Omental fat pad (tissue), 4 donors: ENCODE measurements around the gene ALOXE3. TPM values are rescaled to one million over a fixed set of nuclear protein-coding genes. Genes with fewer than 3 reads are reported as not detected.

Source experiments
- ATAC-seq: fragments of 150-250 bp; one replicate; pipeline ENCODE4 v1.9.1; 2016; ENCODE audit warnings: mild to moderate bottlenecking, moderate library complexity; ENCODE audit not compliant: low FRiP score
- DNase-seq: peaks from one replicate; pipeline ENCODE4 v3.0.0-alpha.2; 2019; ENCODE audit warnings: low spot score
- CTCF ChIP-seq, 3 donors: fragments of 450-650 bp; IDR thresholded peaks; one replicate each; pipeline ENCODE4 v1.5.1; 2016 to 2017; ENCODE audit warnings: antibody characterized with exemption in 3 of 3, mild to moderate bottlenecking in 3 of 3, moderate library complexity in 2 of 3
- total RNA-seq, 4 donors: library from RNA; depleted of rRNA; stranded (reverse); fragments of >200 nt; gene quantifications; one replicate each; pipeline ENCODE4 v1.1.0, GENCODE V29; 2016

ALOXE3 gene
- total RNA-seq, 4 donors from 2014 or later: 0.09 to 0.24 TPM; not detected in 2

DNA sequence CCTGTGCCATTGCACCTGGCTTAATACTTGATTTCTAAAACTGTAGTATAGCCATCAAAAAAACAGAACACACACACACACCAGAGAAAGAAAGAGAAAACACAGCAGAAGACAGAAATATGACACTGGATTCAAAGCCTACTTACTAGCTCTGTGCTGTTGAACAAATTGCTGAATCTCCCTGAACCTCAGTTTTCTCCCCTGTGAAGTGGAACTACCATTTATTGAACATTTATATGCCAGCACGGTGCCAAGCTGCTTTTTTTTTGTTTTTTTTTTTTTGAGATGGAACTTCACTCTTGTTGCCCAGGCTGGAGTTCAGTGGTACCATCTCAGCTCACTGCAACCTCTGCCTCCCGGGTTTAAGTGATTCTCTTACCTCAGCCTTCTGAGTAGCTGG is 17.6 kb downstream of the ALOXE3 start:
- DNase-seq: no peak
- TF ChIP-seq CTCF (IDR thresholded peaks at IDR 0.05): no peak
- no peak for ATAC-seq

DNA sequence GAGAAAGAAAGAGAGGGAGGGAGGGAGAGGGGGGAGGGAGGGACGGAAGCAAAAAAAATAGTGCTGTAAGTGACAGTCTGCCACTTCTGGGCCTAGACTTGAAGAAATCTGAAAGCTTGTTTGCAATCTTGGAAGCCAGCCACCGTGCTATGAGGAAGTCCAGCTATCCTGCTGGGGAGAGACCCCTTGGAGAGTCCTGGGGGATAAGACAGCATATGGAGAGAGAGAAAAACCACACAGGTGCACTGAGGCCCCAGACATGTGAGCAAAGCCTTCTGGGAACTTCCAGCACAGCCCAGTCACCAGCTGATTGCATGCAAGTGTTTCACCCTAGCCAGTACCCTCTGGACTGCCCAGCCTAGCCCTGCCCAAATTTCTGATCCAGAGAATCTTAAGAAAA is 18.2 kb downstream of the ALOXE3 start:
- TF ChIP-seq CTCF (IDR thresholded peaks at IDR 0.05): no peak
- DNase-seq: no peak
- no peak for ATAC-seq

- TF ChIP-seq CTCF (IDR thresholded peaks at IDR 0.05): no peak
- no peak for ATAC-seq
- DNase-seq: no peak
These were observed 21.8 kb downstream of the ALOXE3 start for GRCh38 chr17:8096541-8096940.

DNA sequence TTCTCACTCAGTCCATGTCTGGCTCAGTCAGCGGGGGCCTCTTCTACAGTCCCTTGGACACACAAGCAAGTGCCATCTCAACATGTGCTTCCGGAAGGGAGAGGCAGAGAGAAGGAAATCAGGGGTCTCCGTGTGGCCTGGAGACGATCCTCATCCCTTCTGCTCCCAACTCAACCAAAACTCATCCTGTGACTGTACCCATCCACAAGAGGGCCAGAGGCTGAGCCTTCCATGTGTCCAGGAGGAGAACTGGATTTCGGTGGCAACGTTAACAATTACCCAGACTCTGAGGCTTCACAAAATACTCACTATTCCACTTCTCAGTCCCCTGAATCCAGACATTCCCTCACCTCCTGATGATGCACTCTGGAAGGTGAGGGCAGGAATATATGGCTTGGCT is 23.0 kb downstream of the ALOXE3 start:
- no peak for TF ChIP-seq CTCF (IDR thresholded peaks at IDR 0.05)
- no peak for DNase-seq
- ATAC-seq: no peak

DNA sequence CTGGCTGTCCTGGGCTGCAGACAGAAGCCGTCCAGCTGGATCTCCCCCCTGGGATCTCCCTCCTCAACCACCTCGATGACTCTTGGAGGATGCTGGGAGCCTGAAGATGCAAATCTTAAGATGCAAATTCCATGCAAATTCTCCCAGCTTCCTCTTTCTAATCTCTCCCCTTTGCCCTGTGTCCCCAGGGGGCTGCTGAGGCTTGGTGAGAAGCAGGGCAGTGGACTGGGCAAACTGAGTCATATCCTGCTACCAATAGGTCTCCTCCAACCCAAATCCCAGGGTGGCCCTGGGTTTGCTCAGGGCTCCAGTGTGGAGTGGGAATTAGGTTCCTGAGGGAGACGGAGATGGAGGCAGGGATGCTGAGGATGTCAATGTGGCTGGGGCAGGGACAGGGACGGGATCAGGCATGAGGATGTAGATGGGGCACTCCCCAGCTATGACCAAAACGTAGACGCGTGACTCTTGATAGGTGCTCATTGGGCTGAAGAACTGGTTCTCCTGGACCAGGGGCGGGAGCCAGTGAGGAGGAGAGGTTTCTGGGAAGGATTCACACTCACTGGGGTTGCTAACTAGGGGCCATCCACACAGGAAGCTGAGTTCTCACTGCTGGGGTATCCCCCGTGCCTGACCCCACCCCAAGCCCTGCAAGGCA is 27.2 kb downstream of the ALOXE3 start:
- TF ChIP-seq CTCF (IDR thresholded peaks at IDR 0.05): no peak
- ATAC-seq: no peak
- DNase-seq: no peak

- DNase-seq: no peak
- no peak for TF ChIP-seq CTCF (IDR thresholded peaks at IDR 0.05)
- ATAC-seq: no peak
These were observed 28.6 kb downstream of the ALOXE3 start for GRCh38 chr17:8089728-8090127.

- no peak for TF ChIP-seq CTCF (IDR thresholded peaks at IDR 0.05)
- no peak for ATAC-seq
- no peak for DNase-seq
These were observed 30.4 kb downstream of the ALOXE3 start for GRCh38 chr17:8087952-8088230.
